HG03439 (cell line): ENCODE results near the gene CDC6.
"Not testable (repeated sequence)": the region's sequence is repeated elsewhere in the genome, so short reads cannot be mapped to it uniquely, and the experiment has no call there.

Experiments used
- ATAC-seq: cut with Tn5 transposase; IDR thresholded peaks from one replicate; pipeline ENCODE4 v1.9.1; 2021; ENCODE audit warnings: mild to moderate bottlenecking, moderate library complexity; ENCODE audit not compliant: unreplicated experiment

Gene CDC6

DNA sequence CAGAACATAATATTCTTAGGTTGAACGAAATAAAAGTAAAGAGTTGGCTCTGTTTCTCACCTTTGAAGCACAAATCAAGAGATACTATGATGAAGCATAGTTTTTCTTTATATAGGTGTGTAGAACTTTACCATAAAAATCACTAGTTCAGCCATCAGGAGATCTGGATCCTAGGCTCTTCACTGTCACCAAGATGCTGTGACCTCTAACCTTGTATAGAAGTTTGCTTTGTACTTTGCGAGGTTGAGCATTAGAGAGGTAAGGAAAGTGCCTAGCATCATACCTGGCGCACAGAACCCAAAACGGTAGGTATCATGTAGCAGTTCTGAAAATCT lies 553 bp upstream of the CDC6 start:
- ATAC-seq: no peak

GRCh38 chr17:40290629-40291280 lies 3.1 kb downstream of the CDC6 start:
- ATAC-seq: no peak

- ATAC-seq: no peak
Observed at GRCh38 chr17:40291281-40291664, 3.6 kb downstream of the CDC6 start.

DNA sequence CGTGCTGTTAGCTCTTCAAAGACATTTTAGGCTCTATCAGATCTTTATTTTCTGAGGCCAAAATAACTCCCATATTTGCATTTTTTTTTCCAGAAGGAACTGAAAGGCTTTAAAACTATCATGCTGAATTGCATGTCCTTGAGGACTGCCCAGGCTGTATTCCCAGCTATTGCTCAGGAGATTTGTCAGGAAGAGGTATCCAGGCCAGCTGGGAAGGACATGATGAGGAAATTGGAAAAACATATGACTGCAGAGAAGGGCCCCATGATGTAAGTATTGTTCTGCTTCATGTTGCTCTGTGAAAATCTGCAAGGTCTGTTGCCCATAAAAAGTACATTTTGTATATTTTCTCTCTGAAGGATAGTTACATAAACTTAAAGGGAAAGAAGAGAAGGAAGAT lies 5.7 kb downstream of the CDC6 start:
- no peak for ATAC-seq

GRCh38 chr17:40295488-40296436 lies 8.1 kb downstream of the CDC6 start:
- no peak for ATAC-seq

- no peak for ATAC-seq
Observed at GRCh38 chr17:40297511-40297910, 9.8 kb downstream of the CDC6 start.

DNA sequence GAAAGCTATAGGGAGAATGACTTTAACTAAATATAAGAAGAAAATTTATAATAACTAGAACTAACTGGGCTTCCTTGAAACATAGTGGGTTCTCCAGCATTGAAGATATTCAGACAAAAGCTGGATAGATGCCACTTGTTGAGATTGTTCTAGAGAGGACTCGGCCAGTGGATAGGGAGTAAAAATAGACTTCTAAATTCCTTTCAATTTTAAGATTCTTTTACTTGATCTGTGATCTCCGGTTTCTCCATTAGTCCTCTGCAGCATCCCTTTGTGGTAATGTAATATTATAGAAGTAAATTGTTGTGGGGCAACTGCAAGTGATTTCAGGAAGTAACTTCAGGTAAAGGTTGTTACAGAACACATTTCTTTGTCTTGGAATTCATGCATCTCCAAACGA lies 11.0 kb downstream of the CDC6 start:
- no peak for ATAC-seq

DNA sequence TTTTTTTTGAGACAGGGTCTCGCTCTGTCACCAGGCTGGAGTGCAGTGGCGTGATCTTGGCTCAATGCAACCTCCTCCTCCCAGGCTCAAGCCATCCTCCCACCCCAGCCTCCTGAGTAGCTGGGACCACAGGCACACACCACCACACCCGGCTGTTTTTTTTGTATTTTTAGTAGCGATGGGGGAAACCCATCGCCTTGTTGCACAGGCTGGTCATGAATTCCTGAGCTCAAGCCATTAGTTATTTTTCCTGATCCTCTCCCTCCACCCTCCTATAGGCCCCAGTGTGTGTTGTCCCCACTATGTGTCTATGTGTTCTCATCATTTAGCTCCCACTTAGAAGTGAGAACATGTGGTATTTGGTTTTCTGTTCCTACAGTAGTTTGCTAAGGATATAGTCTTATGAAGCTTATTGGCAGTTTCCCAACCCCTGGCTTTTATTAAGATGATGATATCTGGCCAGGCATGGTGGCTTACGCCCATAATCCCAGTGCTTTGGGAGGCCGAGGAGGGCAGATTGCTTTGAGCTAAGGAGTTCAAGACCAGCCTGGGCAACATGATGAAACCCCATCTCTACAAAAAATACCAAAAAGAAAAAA lies 11.6 kb downstream of the CDC6 start:
- ATAC-seq: not testable (repeated sequence)

DNA sequence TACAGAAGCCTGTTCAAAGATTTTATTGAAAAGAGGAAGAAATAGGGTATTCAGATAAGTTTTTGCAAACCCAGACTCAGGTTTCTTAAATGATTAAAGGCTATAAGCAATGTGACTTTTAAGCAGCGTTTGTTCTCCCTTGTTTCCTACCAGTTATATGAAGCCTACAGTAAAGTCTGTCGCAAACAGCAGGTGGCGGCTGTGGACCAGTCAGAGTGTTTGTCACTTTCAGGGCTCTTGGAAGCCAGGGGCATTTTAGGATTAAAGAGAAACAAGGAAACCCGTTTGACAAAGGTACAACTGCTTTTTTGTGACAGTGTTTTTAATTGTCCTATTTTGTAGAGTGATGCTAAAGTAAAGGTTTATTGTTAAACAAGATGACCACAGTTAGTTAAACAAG lies 13.6 kb downstream of the CDC6 start:
- ATAC-seq: no peak

- no peak for ATAC-seq
Observed at GRCh38 chr17:40303009-40303657, 15.5 kb downstream of the CDC6 start.

DNA sequence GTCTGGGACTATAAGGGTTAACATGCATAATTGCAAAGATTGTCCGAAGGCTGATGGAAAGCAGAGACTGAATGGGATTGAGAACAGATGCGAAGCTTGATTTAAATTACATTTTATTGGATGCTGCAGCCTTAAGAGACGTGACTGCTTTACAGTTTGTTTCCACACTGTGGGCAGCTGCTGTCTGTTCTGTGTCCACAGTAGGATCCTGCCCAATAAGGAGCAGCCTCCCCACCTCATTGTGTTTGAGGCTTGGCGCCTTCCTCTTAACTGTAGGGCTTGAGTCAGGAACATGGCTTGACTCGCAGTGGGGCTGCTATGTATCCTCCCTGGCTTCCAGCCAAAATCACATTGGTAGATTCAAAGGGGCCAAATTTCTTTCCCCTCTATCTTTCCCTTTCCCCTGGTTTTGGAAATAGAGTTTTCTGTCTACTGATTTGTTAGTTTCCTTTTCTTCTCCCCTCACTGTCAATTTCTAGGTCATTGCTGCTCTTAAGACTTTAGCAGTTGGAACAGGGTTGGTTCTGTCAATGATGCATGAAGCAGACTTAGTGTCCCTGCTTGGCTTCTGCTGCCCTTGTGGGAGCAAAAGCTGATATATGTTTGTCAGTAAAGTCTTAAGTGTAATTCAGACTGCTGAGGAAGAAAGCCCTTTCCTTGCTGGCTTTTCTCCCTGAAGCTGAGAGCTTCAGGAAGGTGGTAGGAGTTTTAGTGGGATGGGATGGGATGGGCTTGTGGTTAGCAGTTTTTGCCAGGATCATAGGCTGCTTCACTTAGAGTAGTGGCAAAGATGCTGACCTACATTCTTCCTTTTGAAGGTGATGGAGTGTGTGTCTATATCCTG lies 16.3 kb downstream of the CDC6 start:
- no peak for ATAC-seq

DNA sequence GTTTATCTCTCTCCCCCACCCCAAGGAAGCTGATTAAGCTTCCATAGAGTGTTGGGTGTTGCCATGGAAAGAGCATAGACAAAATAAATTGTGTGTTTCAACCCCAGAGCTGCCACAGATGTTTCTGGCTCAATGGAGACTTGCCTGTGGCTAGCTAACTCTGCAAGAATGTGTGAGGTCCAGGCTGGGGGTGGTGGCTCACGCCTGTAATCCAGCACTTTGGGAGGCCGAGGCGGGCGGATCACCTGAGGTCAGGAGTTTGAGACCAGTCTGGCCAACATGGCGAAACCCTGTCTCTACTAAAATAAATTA lies 16.8 kb downstream of the CDC6 start:
- not testable (repeated sequence) for ATAC-seq

DNA sequence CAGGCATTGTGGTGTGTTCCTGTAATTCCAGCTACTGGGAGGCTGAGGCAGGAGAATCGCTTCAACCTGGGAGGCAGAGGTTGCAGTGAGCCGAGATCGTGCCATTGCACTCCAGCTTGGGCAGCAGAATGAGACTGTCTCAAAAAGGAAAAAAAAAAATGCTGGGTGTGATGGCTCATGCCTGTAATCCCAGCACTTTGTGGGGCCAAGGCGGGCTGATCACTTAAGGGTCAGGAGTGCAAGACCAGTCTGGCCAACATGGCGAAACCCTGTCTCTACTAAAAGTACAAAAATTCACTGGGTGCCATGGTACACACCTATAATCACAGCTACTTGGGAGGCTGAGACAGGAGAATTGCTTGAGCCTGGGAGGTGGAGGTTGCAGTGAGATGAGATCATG lies 17.2 kb downstream of the CDC6 start:
- ATAC-seq: not testable (repeated sequence)

DNA sequence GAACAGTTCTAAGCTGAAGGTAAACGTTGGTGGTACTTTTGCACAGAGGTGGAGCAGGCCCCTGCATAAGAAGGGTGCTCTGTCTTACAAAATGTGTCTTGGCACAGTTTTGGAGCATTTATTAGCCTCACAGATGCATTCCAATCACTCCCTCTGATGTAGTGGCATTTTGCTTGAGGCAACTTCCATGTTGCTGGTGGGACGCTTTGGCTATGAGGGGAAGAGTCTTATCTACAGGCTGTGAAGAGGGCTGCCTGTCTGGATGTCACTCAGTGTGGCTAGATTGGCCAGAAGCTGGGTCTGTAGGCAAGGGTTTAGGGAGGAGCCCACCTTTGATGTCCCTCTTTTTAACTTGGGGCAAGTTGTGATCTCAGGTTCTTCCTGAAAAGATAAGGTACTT lies 18.7 kb downstream of the CDC6 start:
- ATAC-seq: no peak

DNA sequence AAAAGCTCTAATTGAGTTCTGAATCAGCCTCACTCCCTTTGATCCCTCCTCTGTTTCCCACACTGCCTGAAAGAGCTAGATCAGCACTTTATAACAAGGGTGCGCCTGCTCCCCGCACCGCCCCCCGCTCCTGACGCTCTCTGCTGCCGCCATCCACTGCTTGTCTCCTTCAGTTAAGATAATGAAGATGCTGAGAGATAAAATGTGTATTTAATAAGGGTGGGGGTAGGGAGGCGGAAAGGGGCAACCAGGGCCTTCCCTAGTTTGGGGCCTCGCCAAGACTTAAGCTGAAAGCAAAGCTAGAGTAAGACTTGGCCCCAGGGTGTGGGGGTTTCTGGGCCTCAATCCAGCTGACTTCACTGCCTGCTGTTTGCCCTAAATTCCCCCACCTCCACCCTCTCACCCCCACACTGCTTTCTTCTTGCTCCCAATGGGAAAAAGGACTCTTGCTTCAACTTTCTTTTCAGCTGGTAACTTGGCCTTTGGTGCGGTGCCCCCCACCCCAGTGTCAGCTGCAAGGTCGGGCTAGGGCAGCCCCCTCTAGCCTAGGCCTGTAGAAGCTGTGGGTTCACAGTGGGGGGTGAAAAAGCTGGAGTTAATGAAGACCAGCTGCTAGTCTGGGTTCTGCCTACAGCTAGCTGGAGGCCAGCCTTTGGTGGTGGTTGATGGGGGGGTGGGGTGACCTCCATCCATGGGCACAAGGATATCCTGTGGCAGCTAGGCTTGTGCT lies 19.5 kb downstream of the CDC6 start:
- no peak for ATAC-seq

DNA sequence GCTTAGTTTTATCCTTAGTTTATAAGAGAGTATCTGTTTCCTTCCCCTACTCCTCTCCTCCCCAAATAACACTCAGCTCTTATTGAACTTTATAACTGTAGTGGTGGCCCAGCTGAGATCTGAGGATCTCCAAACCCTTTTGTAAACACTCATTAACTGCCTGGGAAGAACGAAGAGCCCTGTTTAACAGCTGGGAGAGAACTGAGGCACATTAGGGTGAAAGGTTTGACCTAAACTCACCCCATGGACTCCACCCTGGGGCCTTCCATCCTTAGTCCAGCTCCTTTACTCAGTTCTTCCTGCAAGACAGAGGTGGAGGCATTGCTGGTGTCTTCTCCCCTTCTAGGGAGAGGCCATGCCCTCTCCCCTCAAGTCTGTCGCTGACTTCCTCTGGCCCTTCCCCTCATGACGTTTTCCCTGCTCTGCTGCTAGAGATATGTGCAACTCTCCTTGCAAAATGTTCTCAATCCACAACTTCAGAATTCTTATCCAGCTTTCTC lies 20.1 kb downstream of the CDC6 start:
- ATAC-seq: no peak

GRCh38 chr17:40309031-40309948 lies 21.6 kb downstream of the CDC6 start, which contains the start of gene RARA:
Gene RARA, plus strand, starts transcription at chr17:40309180. Its CDS starts 22,039 bp downstream, at chr17:40331219.
- ATAC-seq: no peak

DNA sequence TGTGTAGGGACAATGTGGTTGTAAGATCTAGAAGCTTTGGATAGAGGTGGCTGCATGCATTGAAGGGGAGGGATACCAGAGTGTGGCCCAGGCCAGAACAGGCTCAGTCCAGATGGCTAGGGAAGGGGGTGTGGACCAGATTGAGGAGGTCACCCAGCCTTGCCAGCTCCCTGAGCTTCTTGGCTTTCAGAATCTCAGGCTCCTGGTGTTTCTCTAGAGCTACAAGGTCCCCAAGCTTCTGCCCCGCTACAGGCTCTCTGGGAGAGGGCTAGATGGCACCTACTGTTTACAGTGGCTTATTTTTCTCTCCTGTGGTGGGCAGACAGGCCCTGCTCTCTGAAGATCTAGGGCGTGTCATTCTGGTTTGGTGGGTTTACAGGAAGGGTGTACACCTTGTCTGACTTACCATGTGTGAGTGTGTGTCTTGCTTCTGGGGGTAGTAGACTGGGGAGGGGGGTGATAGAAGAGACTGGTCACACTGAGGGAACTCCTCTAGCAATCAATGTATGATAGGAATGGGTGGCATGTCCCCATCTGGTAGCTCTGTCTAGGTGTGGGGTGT lies 22.4 kb downstream of the CDC6 start:
- ATAC-seq: no peak
